SK-N-SH (cell line): ENCODE measurements around the gene OGA.

Experiments used
- CTCF ChIP-seq: fragments of 200-600 bp; sonication (generic); IDR thresholded peaks from 2 replicates; pipeline ENCODE4 v1.6.1; 2017; ENCODE audit warnings: antibody characterized with exemption, mild to moderate bottlenecking, moderate library complexity
- EZH2phosphoT487 ChIP-seq: fragments of 200-600 bp; sonication (generic); IDR thresholded peaks from 2 replicates; pipeline ENCODE4 v1.6.1; 2017; ENCODE audit warnings: low read depth, mixed run types, mild to moderate bottlenecking, antibody characterized with exemption, moderate library complexity, borderline replicate concordance
- FOXM1 ChIP-seq: IDR thresholded peaks from 2 replicates; pipeline ENCODE4 v1.4.0; 2012; ENCODE audit warnings: low read depth, mild to moderate bottlenecking
- GATA2 ChIP-seq: sonication (generic); formaldehyde crosslinking; IDR thresholded peaks from 2 replicates; pipeline ENCODE4 v1.5.0; 2020; ENCODE audit warnings: mild to moderate bottlenecking, missing genetic modification reagents
- MEF2A ChIP-seq: IDR thresholded peaks from 2 replicates; pipeline ENCODE4 v1.4.0; 2012; ENCODE audit warnings: low read depth, borderline replicate concordance
- MXI1 ChIP-seq: IDR thresholded peaks from 2 replicates; pipeline ENCODE4 v1.6.1; 2012; ENCODE audit warnings: mild to moderate bottlenecking, low read depth, low read length, improper control_type of control experiment
- TCF12 ChIP-seq: IDR thresholded peaks from 2 replicates; pipeline ENCODE4 v1.4.0; 2012
- TEAD4 ChIP-seq: IDR thresholded peaks from 2 replicates; pipeline ENCODE4 v1.4.0; 2012; ENCODE audit warnings: mild to moderate bottlenecking, borderline replicate concordance; ENCODE audit not compliant: insufficient read depth
- ZBTB33 ChIP-seq: IDR thresholded peaks from 2 replicates; pipeline ENCODE4 v1.4.0; 2012; ENCODE audit warnings: low read depth, borderline replicate concordance
- TF ChIP-seq, protein P1 (sequence below): IDR thresholded peaks from 2 replicates; pipeline ENCODE4 v1.4.0; 2012; ENCODE audit warnings: low read depth

GRCh38 chr10:101758858-101759257 lies 59.4 kb downstream of the OGA start:
- TF ChIP-seq MXI1, result no peak
- TF ChIP-seq CTCF, result no peak
- TF ChIP-seq, protein P1, sequence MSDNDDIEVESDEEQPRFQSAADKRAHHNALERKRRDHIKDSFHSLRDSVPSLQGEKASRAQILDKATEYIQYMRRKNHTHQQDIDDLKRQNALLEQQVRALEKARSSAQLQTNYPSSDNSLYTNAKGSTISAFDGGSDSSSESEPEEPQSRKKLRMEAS, result no peak
- TF ChIP-seq GATA2 (CRISPR knock-in tag), result no peak
- no peak for TF ChIP-seq TCF12
- no peak for TF ChIP-seq FOXM1
- TF ChIP-seq ZBTB33, result no peak
- no peak for TF ChIP-seq EZH2phosphoT487
- no peak for TF ChIP-seq TEAD4
- no peak for TF ChIP-seq MEF2A
